H1 (cell line): Measurements from ENCODE around the gene SOCS6. TPM values are rescaled to one million over a fixed set of nuclear protein-coding genes. Genes with fewer than 3 reads are reported as not detected.

Experiments used
- EZH2 ChIP-seq: fragments of 200-600 bp; sonication (generic); IDR thresholded peaks from 2 replicates; pipeline ENCODE4 v1.7.1; 2012; ENCODE audit warnings: low read depth, mild to moderate bottlenecking, moderate library complexity, low read length, inconsistent platforms; ENCODE audit not compliant: severe bottlenecking
- JUN ChIP-seq: IDR thresholded peaks from 2 replicates; pipeline ENCODE4 v1.6.1; 2011; ENCODE audit warnings: low read depth, mild to moderate bottlenecking, improper control_type of control experiment, low read length
- KDM5A ChIP-seq: fragments of 200-600 bp; IDR thresholded peaks from 2 replicates; pipeline ENCODE4 v1.7.1; 2012; ENCODE audit warnings: mild to moderate bottlenecking, low read length, inconsistent platforms, mixed read lengths
- MAFK ChIP-seq: IDR thresholded peaks from 2 replicates; pipeline ENCODE4 v1.6.1; 2012; ENCODE audit warnings: low read depth, mild to moderate bottlenecking, improper control_type of control experiment, low read length
- POLR2AphosphoS5 ChIP-seq: IDR thresholded peaks from 2 replicates; pipeline ENCODE4 v1.6.1; 2011; ENCODE audit warnings: low read depth, low read length
- SP1 ChIP-seq: IDR thresholded peaks from 2 replicates; pipeline ENCODE4 v1.6.1; 2011; ENCODE audit warnings: low read depth, low read length
- USF2 ChIP-seq: IDR thresholded peaks from 2 replicates; pipeline ENCODE4 v1.6.1; 2011; ENCODE audit warnings: low read length, improper control_type of control experiment
- polyA plus RNA-seq, 7 experiments: library from polyadenylated mRNA; depleted of rRNA in 3 of 7; stranded (reverse) in 5 of 7; unstranded in 2 of 7; fragments of >200 nt in 5 of 7; fragments of 200-250 nt in 2 of 7; gene quantifications; 1 replicate in 5 of 7; 2 replicates in 1 of 7; 4 replicates in 1 of 7; pipeline versions ENCODE4 v1.2.1 to v1.2.3, GENCODE V29; 2011 to 2013; ENCODE audit warnings: missing spikeins in 2 of 7, mixed read lengths in 2 of 7
- total RNA-seq: library from RNA; stranded (reverse); fragmentation: NEBNext Ultra II Directional; extraction: Animal tissue kit (Norgen Biotek cat#: 25700); gene quantifications from 2 replicates; pipeline ENCODE4 v1.2.1, GENCODE V29; 2021

Gene SOCS6
- total and polyA plus RNA-seq, 2 of the 8 experiments (the other 6 are each of a cell fraction or from before 2014, with no cell fraction given) = 9.1 to 22.9 TPM

GRCh38 chr18:70280007-70280925 lies 8.6 kb upstream of the SOCS6 start (continued):
- TF ChIP-seq MAFK (no peak), USF2 (no peak), POLR2AphosphoS5 (no peak), EZH2 (no peak), SP1 (no peak), JUN (no peak), KDM5A (no peak)
